HCT116 (cell line): ENCODE measurements around the gene SLC4A11. TPM values are rescaled to one million over a fixed set of nuclear protein-coding genes. Genes with fewer than 3 reads are reported as not detected.

Experiments
- ATAC-seq: fragments of 200-7000 bp; cut with Tn5 transposase; 2 replicates; pipeline ENCODE4 v1.9.1; 2020; ENCODE audit warnings: mild to moderate bottlenecking, moderate library complexity
- BruUV-seq: library from RNA; stranded (reverse); fragments of 400-500 nt; replicated peaks from 2 replicates; lab custom pipeline; 2021; lab: Mats Ljungman, UMichigan
- CTCF ChIA-PET: fragments of 300-600 bp; sonication (Branson Sonifier 250); formaldehyde crosslinking; loops from one replicate; lab custom pipeline; 2021; ENCODE audit warnings: antibody characterized with exemption; lab: Charles Lee
- POLR2A ChIA-PET: fragments of 300-600, 350-600 bp; sonication (Branson Sonifier 250); formaldehyde crosslinking; loops from one replicate; lab custom pipeline; 2021; ENCODE audit warnings: antibody characterized with exemption; lab: Charles Lee
- RAD21 ChIA-PET, 2 experiments: fragments of 300-600 bp; sonication (Branson Sonifier 250); formaldehyde crosslinking; loops; one replicate each; lab custom pipeline; 2023; ENCODE audit warnings: low total read pairs in 2 of 2; ENCODE audit not compliant: uncharacterized antibody in 2 of 2, unreplicated experiment in 2 of 2, low non-redundant PET in 1 of 2; lab: Charles Lee
- DNase-seq: peaks from one replicate; pipeline ENCODE4 v3.0.0-alpha.2; 2010; ENCODE audit warnings: low read depth, low spot score
- H2AFZ ChIP-seq: fragments of 200-600 bp; shearing (Covaris generic), sonication (generic); 2 replicates; pipeline ENCODE4 v1.6.1; 2017; ENCODE audit warnings: low read depth, mixed run types, mixed read lengths, antibody characterized with exemption, low read length; ENCODE audit not compliant: poor library complexity, severe bottlenecking
- H3K27ac ChIP-seq: 2 replicates; pipeline ENCODE4 v1.5.1; 2012; ENCODE audit warnings: low read depth, low read length
- H3K27me3 ChIP-seq: fragments of 200-600 bp; sonication (generic); 2 replicates; pipeline ENCODE4 v1.6.1; 2016; ENCODE audit warnings: mixed run types, low read length, mixed read lengths; ENCODE audit not compliant: insufficient read depth
- H3K36me3 ChIP-seq, 2 experiments: fragments of 200-500 bp in 1 of 2; fragments of 200-600 bp in 1 of 2; sonication (Bioruptor generic) in 1 of 2; sonication (generic) in 1 of 2; 2 replicates each; pipeline versions ENCODE4 v1.5.1 to v1.6.1; 2014 to 2016; ENCODE audit warnings: low read length in 2 of 2, inconsistent platforms in 1 of 2, mixed read lengths in 1 of 2, mixed run types in 1 of 2; ENCODE audit not compliant: insufficient read depth in 2 of 2, control insufficient read depth in 1 of 2
- H3K4me1 ChIP-seq, 2 experiments: fragments of 200-600 bp in 1 of 2; sonication (generic) in 1 of 2; 2 replicates each; pipeline versions ENCODE4 v1.5.1 to v1.6.1; 2012 to 2017; ENCODE audit warnings: low read length in 2 of 2, inconsistent platforms in 1 of 2, mild to moderate bottlenecking in 1 of 2, mixed read lengths in 1 of 2, mixed run types in 1 of 2, moderate library complexity in 1 of 2; ENCODE audit not compliant: insufficient read depth in 2 of 2, control insufficient read depth in 1 of 2
- H3K4me2 ChIP-seq: fragments of 200-600 bp; sonication (generic); 2 replicates; pipeline ENCODE4 v1.6.1; 2017; ENCODE audit warnings: mixed run types, low read length, mixed read lengths
- H3K4me3 ChIP-seq, 2 experiments: fragments of 200-600 bp in 1 of 2; sonication (generic) in 1 of 2; replicated peaks in 1 of 2; 2 replicates each; pipeline ENCODE4 v1.5.1; 2011 to 2016; ENCODE audit warnings: low read length in 2 of 2, control low read depth in 1 of 2, low read depth in 1 of 2, mild to moderate bottlenecking in 1 of 2, mixed read lengths in 1 of 2, mixed run types in 1 of 2
- H3K79me2 ChIP-seq: fragments of 200-600 bp; sonication (generic); 2 replicates; pipeline ENCODE4 v1.6.1; 2017; ENCODE audit warnings: mild to moderate bottlenecking, mixed run types, low read length, moderate library complexity, mixed read lengths; ENCODE audit not compliant: insufficient read depth
- H3K9ac ChIP-seq: fragments of 200-600 bp; sonication (generic); 2 replicates; pipeline ENCODE4 v1.6.1; 2016; ENCODE audit warnings: low read length, mixed read lengths
- H3K9me2 ChIP-seq: fragments of 200-600 bp; sonication (generic), shearing (Covaris generic); 2 replicates; pipeline ENCODE4 v1.6.1; 2017; ENCODE audit warnings: mixed run types, mild to moderate bottlenecking, moderate library complexity; ENCODE audit not compliant: insufficient read depth
- H3K9me3 ChIP-seq, 2 experiments: fragments of 200-500 bp in 1 of 2; fragments of 200-600 bp in 1 of 2; sonication (Bioruptor generic) in 1 of 2; sonication (generic) in 1 of 2; 2 replicates each; pipeline ENCODE4 v1.6.1; 2014 to 2017; ENCODE audit warnings: low read length in 2 of 2, mixed read lengths in 2 of 2, inconsistent platforms in 1 of 2, low read depth in 1 of 2, mild to moderate bottlenecking in 1 of 2, mixed run types in 1 of 2, moderate library complexity in 1 of 2; ENCODE audit not compliant: control insufficient read depth in 1 of 2, insufficient read depth in 1 of 2
- H4K20me1 ChIP-seq: fragments of 200-600 bp; sonication (generic), shearing (Covaris generic); 2 replicates; pipeline ENCODE4 v1.6.1; 2017; ENCODE audit warnings: mixed run types, mild to moderate bottlenecking, moderate library complexity; ENCODE audit not compliant: insufficient read depth
- ATF3 ChIP-seq: IDR thresholded peaks from 2 replicates; pipeline ENCODE4 v1.6.1; 2012
- EZH2 ChIP-seq: fragments of 200-600 bp; sonication (generic); IDR thresholded peaks from 2 replicates; pipeline ENCODE4 v1.6.1; 2017; ENCODE audit warnings: antibody characterized with exemption, mixed run types
- EZH2phosphoT487 ChIP-seq: fragments of 200-600 bp; IDR thresholded peaks from 2 replicates; pipeline ENCODE4 v1.6.1; 2018; ENCODE audit warnings: antibody characterized with exemption, borderline replicate concordance
- FOSL1 ChIP-seq: IDR thresholded peaks from 2 replicates; pipeline ENCODE4 v1.6.1; 2012; ENCODE audit warnings: low read depth
- MAX ChIP-seq: IDR thresholded peaks from 2 replicates; pipeline ENCODE4 v1.6.1; 2012
- REST ChIP-seq: IDR thresholded peaks from 2 replicates; pipeline ENCODE4 v1.6.1; 2012; ENCODE audit warnings: low read depth
- SIN3A ChIP-seq: IDR thresholded peaks from 2 replicates; pipeline ENCODE4 v1.6.1; 2012; ENCODE audit warnings: low read depth
- SP1 ChIP-seq: IDR thresholded peaks from 2 replicates; pipeline ENCODE4 v1.6.1; 2012; ENCODE audit warnings: low read depth
- TCF7L2 ChIP-seq: IDR thresholded peaks from 2 replicates; pipeline ENCODE4 v1.7.0; 2011; ENCODE audit warnings: borderline replicate concordance, inconsistent platforms; ENCODE audit not compliant: insufficient read depth, insufficient read length; ENCODE audit errors: extremely low read depth
- YY1 ChIP-seq: IDR thresholded peaks from 2 replicates; pipeline ENCODE4 v1.6.1; 2011; ENCODE audit warnings: low read length, low read depth, moderate library complexity, mild to moderate bottlenecking; ENCODE audit not compliant: insufficient replicate concordance; ENCODE audit errors: extremely low read depth
- ZBTB33 ChIP-seq: IDR thresholded peaks from 2 replicates; pipeline ENCODE4 v1.6.1; 2011; ENCODE audit warnings: mild to moderate bottlenecking, low read length, moderate library complexity; ENCODE audit not compliant: insufficient replicate concordance; ENCODE audit errors: extremely low read depth
- ZNF274 ChIP-seq: fragments of 200-500 bp; sonication (Bioruptor generic); IDR thresholded peaks from 2 replicates; pipeline ENCODE4 v1.6.1; 2014; ENCODE audit warnings: mild to moderate bottlenecking, low read depth, low read length, inconsistent platforms
- intact Hi-C: fragments of 100-400 bp; cut with micrococcal nuclease; formaldehyde crosslinking; loops from 2 replicates; pipeline ENCODE4 v1.10.0; 2022
- total RNA-seq: library from RNA; stranded (reverse); gene quantifications from one replicate; pipeline ENCODE4 v1.2.1, GENCODE V29; 2021; ENCODE audit not compliant: unreplicated experiment

The SLC4A11 gene
- total RNA-seq, 1 experiment from 2014 or later = 22.7 TPM

- TF ChIP-seq ATF3 = no peak
- TF ChIP-seq SP1 = no peak
- TF ChIP-seq YY1 = no peak
- no peak for TF ChIP-seq SIN3A
- TF ChIP-seq EZH2 = no peak
- no peak for TF ChIP-seq EZH2phosphoT487
- TF ChIP-seq FOSL1 = no peak
These were observed 5.6 kb downstream of the SLC4A11 start (continued) for GRCh38 chr20:3233131-3233990.

- CTCF ChIA-PET = no interaction called here
- Histone ChIP-seq H3K36me3 (peaks cover 0 to 11% of the 10 kb centered on the region in 2 experiments; a peak in 2 of 4 replicates), H3K9me3 (no peaks in the 10 kb centered on the region), H3K9ac (no peak overlapping the region), H3K4me3 (no peak overlapping the region), H3K79me2 (no peaks in the 10 kb centered on the region), H3K27ac (no peak overlapping the region), H3K27me3 (no peaks in the 10 kb centered on the region), H4K20me1 (no peaks in the 10 kb centered on the region), H2AFZ (no peak overlapping the region), H3K4me2 (no peak overlapping the region), H3K9me2 (no peaks in the 10 kb centered on the region), H3K4me1 (peaks cover 17 to 18% of the 10 kb centered on the region in 2 experiments)
- no TSS peak for BruUV-seq
- RAD21 ChIA-PET = no interaction called here
- DNase-seq = no peak
- TF ChIP-seq EZH2 (no peak), REST (no peak), MAX (no peak), TCF7L2 (no peak), SP1 (no peak), ZNF274 (no peak), ZBTB33 (no peak)
- intact Hi-C loops = no loop called here
- POLR2A ChIA-PET = interaction anchor here (0.6 kb wide), 1 partner anchor 586 kb away, joined by 3 read pairs; no protein-coding TSS in a partner anchor
- ATAC-seq = no peak
These were observed 7.0 kb downstream of the SLC4A11 start for GRCh38 chr20:3231889-3232588.
